Fibroblast of mammary gland (primary cell): ENCODE measurements around the gene TBX1.
A peak's percentile ranks its signal among the peaks of the same experiment; 100 is the strongest.

Experiments used
- DNase-seq: peaks from one replicate; pipeline ENCODE4 v3.0.0-alpha.2; 2010; ENCODE audit warnings: low read depth
- H3K4me3 ChIP-seq: 2 replicates; pipeline ENCODE4 v1.5.1; 2011; ENCODE audit warnings: low read depth, mild to moderate bottlenecking, low read length, moderate library complexity; ENCODE audit not compliant: control insufficient read depth
- TF ChIP-seq, protein P1 (sequence below): conservative IDR thresholded peaks from 2 replicates; pipeline ENCODE4 v1.5.1; 2011; ENCODE audit warnings: low read depth, low read length, inconsistent platforms; ENCODE audit not compliant: control insufficient read depth, insufficient read depth

Gene TBX1

DNA sequence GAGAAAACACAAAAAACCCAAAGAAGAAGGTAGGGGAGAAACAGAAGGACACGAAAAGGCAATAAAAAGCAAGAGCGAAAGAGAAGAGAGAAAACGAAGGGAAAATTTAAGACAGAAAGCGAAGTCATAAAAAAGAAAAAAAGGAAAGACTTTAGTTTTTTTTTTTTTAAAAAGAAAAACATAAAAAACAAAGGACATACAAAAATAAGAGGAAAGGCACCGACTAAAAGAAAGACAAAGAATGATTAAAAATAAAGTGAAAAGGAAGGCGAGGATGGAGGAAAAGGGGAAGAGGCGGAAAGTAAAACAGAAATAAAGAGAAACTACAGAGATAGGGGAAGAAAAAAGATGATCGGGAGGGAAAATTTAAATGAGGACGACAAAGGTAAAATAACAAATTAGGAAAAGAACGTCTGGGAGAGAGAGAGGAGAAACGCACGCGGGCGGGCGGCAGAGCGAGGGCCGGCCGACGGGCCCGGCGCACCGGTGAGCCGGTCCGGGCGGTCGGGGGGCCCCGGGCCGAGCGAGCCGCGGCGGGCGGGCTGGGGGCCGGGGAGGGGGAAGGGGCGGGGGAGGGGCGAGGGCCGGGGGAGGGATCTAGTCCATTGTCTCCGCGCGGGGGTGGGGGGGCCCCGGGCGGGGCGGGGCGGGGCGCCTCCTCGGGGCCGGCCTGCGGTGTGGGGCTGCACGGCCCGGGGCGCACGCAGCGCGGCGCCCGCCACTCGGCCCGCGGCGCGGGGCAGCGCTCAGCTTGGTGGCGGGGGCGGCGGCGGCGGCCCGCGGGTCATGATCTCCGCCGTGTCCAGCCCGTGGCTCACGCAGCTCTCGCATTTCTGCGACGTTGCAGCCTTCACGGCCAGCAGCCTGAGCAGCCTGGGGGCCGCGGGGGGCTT is at the start of gene TBX1:
Gene TBX1 (plus strand): TSS at position 721 of the 893 bp plus-strand sequence. CDS start 66 bp downstream, at position 787.
- TF ChIP-seq, protein P1, sequence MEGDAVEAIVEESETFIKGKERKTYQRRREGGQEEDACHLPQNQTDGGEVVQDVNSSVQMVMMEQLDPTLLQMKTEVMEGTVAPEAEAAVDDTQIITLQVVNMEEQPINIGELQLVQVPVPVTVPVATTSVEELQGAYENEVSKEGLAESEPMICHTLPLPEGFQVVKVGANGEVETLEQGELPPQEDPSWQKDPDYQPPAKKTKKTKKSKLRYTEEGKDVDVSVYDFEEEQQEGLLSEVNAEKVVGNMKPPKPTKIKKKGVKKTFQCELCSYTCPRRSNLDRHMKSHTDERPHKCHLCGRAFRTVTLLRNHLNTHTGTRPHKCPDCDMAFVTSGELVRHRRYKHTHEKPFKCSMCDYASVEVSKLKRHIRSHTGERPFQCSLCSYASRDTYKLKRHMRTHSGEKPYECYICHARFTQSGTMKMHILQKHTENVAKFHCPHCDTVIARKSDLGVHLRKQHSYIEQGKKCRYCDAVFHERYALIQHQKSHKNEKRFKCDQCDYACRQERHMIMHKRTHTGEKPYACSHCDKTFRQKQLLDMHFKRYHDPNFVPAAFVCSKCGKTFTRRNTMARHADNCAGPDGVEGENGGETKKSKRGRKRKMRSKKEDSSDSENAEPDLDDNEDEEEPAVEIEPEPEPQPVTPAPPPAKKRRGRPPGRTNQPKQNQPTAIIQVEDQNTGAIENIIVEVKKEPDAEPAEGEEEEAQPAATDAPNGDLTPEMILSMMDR, result no peak
- no peak for DNase-seq
- peak within 1 kb of the TSS; percentile 37 for H3K4me3 ChIP-seq

DNA sequence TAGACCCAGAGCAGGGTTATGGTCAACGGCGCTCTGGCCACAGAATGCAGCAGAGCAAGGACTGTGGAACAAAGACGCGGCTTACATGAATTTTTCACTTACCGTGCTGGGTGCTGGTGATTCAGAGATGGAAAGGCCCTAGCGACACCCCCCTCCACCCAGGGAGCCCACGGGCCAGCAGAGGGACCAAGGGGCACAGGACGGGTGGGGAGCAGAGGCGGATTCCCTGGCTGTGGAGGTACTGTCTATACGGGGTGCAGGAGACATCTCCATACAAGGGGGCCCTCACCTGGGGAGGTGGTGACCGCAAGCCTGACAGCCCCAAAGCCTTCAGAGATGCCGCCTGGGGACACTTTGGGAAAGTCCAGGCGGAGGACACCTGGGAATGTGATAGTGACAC is 47.3 kb upstream of the TBX1 start:
- TF ChIP-seq, protein P1, result no peak
- no peak overlapping the region for H3K4me3 ChIP-seq
- DNase-seq, result no peak

DNA sequence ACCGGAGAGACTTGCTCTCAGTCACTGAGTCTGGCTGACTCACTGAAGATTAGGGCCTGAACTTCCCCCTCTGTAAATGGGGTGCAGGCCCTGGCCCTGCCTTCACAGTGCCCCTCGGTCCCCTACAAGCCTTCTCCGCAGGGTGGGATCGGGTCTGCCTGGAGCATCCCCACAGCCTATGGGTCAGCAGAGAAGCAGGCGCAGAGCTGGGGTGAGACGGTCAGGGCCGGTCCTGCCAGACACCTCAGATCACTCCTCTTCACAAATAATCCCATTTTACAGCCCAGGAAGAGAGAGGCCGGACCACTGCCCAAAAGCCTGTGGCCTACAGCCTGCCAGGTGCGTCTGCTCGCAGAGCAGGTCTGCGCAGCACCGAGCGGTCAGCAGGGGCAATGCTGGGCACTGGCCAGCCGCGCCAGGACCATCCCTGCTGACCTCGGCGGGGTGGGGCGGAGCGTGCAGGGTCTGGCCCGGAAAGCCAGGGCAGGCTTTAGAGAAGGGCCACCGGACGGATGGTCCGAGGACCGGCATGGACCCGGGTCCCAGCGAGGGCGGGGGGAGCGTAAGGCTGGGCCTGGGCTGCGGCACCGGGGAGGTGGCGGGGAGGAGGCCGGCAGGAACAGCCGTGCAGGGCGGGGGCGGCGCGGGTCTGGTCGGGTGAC is 46.8 kb upstream of the TBX1 start:
- no peak for DNase-seq
- TF ChIP-seq, protein P1, result no peak
- peak overlapping the region; percentile 29 for H3K4me3 ChIP-seq

DNA sequence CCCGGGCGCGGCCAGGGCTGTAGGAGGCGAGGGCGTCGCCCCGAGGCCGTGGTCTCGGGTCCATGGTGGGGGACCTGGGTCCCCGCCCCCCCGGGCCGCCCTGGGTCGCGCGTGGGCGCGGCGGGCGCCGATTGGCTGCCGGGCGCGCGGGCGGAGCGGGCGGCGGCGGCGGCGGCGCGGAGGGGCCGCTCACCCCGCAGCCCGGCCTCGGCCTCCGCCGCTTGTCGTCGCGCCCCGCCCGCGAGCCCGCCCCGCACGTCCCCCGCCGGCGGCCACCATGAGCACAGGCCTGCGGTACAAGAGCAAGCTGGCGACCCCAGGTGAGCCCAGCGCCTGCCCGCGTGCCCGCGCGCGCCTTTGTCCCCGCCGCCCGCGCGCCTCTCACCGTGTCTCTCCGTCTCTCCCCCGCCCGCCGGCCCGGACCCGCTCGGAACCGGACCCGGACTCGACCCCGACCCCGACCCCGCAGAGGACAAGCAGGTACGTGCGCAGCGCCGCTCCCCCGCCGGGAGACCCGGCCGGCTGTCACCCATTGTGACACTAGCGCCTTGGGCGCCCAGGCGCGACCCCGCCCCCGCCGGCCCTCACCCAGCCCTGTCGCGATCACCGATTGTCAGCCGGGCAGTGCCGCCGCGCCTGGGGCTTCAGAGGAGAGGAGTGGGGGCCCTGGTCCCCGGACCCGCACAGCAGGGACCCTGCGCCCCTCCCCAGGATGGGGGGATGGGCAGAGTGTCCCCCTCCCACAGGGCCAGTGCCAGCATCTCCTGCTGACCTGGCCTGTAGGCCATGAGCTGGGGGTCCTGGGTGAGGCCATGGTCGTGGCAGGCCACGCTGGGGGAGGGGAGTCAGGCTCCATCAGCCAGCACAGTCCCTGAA is 46.0 kb upstream of the TBX1 start, which contains the start of gene SEPTIN5:
Gene SEPTIN5 (plus strand): TSS at position 192 of the 876 bp plus-strand sequence. CDS start 86 bp downstream, at position 278.
- TF ChIP-seq, protein P1, result no peak
- peak within 1 kb of the TSS; percentile 35 for H3K4me3 ChIP-seq
- no peak for DNase-seq

DNA sequence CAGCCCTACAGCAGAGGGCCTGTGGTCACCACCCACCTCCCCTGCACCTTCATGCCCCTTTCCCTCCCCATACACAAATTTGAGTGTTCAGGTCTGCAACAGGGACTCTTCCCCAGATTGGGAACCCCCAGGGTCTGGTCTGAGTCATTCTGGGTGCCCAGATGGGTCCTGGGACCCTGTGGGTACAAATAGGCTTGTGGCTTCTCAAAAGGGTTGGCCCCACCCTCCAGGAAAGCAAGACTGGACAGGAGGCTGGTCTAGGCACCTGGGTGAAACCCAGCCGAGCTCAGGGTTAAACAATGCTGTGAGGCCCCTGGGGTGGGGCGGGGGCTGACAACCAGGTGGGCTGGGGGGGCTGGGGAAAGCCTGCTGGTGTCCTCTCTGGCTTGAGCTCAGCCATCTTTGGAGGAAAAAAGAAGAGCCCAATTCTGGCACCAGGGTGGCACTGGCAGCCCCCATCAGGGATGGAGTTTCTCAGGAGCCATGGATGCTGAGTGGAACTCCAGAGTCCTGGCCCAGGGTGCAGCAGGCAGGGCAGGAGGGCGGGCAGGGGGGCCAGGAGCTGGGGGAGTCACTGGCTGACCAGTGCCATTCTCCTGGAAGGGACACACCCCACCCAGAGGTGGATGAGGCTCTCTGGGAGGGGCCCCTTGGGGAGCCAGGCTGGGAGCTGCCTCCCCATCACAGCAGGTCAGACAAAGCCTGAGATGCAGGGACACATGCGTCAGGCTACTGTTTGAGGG is 45.2 kb upstream of the TBX1 start:
- peak overlapping the region; percentile 35 for H3K4me3 ChIP-seq

More for the DNA sequence above, 45.2 kb upstream of the TBX1 start:
- TF ChIP-seq, protein P1, result no peak
- no peak for DNase-seq
